HG03060 (cell line): Measurements from ENCODE around the gene CHD2.

ENCODE experiments used
- ATAC-seq: cut with Tn5 transposase; IDR thresholded peaks from one replicate; pipeline ENCODE4 v1.9.1; 2021; ENCODE audit warnings: low read depth, moderate number of reproducible peaks; ENCODE audit not compliant: unreplicated experiment

CHD2 gene

GRCh38 chr15:92997821-92998220 is 97.7 kb downstream of the CHD2 start:
- ATAC-seq, result no peak

GRCh38 chr15:93001156-93001555 is 101.0 kb downstream of the CHD2 start:
- no peak for ATAC-seq

- ATAC-seq, result no peak
Observed at GRCh38 chr15:93001881-93002280, 101.8 kb downstream of the CHD2 start.

- ATAC-seq, result no peak
Observed at GRCh38 chr15:93005133-93005532, 105.0 kb downstream of the CHD2 start.

- no peak for ATAC-seq
Observed at GRCh38 chr15:93007994-93008393, 107.9 kb downstream of the CHD2 start.

- no peak for ATAC-seq
Observed at GRCh38 chr15:93012786-93013185, 112.7 kb downstream of the CHD2 start.

GRCh38 chr15:93017526-93017925 is 117.4 kb downstream of the CHD2 start:
- no peak for ATAC-seq

- no peak for ATAC-seq
Observed at GRCh38 chr15:93018574-93018973, 118.5 kb downstream of the CHD2 start.

GRCh38 chr15:93019090-93019489 is 119.0 kb downstream of the CHD2 start:
- no peak for ATAC-seq

GRCh38 chr15:93019971-93020370 is 119.8 kb downstream of the CHD2 start:
- no peak for ATAC-seq

GRCh38 chr15:93020976-93021772 is 121.0 kb downstream of the CHD2 start:
- ATAC-seq, result no peak

GRCh38 chr15:93024293-93024692 is 124.2 kb downstream of the CHD2 start:
- no peak for ATAC-seq

- ATAC-seq, result no peak
Observed at GRCh38 chr15:93024716-93025624, 124.8 kb downstream of the CHD2 start.

GRCh38 chr15:93025625-93025982 is 125.5 kb downstream of the CHD2 start:
- ATAC-seq, result no peak

GRCh38 chr15:93026380-93026817 is 126.3 kb downstream of the CHD2 start:
- ATAC-seq, result no peak

- ATAC-seq, result no peak
Observed at GRCh38 chr15:93027413-93027812, 127.3 kb downstream of the CHD2 start.

GRCh38 chr15:93028111-93028631 is 128.0 kb downstream of the CHD2 start:
- no peak for ATAC-seq

- ATAC-seq, result no peak
Observed at GRCh38 chr15:93028632-93029213, 128.6 kb downstream of the CHD2 start.

GRCh38 chr15:93029214-93029835 is 129.2 kb downstream of the CHD2 start:
- no peak for ATAC-seq

- ATAC-seq, result no peak
Observed at GRCh38 chr15:93029836-93030429, 129.8 kb downstream of the CHD2 start.
